GM12801 (cell line): Measurements from ENCODE around the gene PPL.

Experiments used
- TF ChIP-seq, protein P1 (sequence below): IDR thresholded peaks from one replicate; pipeline ENCODE4 v1.5.1; 2011; ENCODE audit warnings: control low read depth; ENCODE audit not compliant: insufficient read length; ENCODE audit errors: extremely low read depth

The PPL gene

GRCh38 chr16:4948903-4949766, 12.2 kb upstream of the PPL start:
- TF ChIP-seq, protein P1, sequence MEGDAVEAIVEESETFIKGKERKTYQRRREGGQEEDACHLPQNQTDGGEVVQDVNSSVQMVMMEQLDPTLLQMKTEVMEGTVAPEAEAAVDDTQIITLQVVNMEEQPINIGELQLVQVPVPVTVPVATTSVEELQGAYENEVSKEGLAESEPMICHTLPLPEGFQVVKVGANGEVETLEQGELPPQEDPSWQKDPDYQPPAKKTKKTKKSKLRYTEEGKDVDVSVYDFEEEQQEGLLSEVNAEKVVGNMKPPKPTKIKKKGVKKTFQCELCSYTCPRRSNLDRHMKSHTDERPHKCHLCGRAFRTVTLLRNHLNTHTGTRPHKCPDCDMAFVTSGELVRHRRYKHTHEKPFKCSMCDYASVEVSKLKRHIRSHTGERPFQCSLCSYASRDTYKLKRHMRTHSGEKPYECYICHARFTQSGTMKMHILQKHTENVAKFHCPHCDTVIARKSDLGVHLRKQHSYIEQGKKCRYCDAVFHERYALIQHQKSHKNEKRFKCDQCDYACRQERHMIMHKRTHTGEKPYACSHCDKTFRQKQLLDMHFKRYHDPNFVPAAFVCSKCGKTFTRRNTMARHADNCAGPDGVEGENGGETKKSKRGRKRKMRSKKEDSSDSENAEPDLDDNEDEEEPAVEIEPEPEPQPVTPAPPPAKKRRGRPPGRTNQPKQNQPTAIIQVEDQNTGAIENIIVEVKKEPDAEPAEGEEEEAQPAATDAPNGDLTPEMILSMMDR: no peak

DNA sequence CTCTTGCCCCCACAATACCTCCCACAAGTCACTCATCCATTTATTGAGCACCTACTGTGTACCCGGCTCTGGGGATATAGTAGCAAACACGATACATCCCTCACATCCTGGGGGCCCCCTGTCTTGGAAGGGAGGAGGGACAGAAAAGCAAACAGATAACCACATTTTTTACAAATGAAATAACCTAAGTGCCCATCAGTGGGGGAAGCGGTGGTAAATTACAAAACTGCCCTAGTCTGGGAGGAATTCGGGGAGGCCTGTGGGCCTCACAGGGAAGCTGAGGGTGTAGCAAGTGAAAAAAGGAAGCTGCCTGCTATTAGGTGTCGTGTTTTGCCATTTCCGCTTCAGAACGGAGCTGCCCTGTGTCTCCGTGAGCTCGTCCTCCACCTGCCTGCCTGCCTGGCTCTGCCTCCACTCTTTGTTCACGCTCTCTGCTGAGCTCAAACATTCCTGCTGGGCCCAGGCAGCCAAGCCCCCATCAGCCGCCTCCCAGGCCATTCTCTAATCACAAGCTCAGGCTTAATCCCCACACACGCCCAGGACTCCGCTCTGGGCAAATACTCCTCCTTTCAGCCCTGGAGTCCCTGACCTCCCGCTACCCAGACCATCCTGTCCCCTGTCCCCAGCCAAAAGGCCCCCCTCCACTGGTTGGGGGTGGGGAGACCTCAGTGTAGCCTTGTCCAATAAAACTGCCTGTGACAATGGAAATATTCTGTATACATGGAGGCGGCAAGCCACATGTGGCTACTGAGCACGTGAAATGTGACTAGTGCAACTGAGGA, 11.0 kb upstream of the PPL start:
- TF ChIP-seq, protein P1: no peak

DNA sequence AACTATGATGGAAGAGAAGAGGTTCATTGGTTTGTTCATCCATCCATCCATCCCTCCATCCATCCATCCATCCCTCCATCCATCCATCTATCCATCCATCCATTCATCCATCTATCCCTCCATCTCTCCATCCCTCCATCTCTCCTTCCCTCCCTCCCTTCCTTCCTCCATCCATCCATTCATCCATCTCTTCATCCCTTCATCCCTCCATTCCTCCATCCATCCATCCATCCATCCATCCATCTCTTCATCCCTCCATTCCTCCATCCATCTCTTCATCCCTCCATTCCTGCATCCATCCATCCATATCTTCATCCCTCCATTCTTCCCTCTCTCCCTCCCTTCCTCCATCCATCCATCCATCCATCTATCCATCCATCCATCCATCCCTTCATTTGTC, 10.0 kb upstream of the PPL start:
- TF ChIP-seq, protein P1: no peak

DNA sequence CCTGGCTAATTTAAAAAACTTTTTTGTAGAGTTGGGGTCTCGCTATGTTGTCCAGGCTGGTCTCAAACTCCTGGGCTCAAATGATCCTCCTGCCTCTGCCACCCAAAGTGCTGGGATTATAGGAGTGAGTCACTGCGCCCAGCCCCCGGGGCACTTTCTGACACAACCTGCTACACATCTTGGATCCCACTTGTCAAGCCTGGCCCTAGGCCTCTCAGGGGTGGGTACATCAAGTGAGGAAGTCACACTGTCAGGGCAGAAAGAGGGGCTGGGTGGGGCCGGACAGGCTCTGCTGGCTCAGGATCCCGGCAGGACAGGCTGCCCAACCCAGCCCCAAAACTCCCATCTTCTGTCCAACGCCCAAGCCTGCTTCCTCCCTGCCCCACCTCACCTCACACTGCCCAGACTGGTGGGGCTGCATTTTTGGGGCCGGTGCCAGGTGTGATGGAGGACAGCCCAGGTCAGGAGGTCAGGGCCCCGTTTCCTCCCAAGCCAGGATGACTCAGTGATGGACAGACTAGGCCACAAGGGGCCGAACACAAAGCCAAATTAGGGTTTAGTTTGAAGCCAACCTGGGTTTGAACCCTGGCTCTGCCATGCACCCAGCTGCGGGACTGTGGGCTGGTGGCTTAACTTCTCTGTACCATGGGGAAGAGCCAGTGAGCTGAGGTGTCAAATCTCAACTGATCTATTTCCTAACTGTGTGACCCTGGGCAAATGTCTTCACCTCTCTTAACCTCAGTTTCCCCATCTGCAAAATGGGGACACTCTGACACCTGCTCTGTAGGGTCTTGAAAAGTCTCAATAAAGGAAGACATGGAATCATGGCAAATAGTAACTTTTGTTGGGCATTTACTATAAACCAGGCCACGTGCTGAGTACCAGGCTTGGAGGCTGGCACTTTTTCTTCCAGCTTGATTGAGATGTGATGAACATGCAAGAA, 8.9 kb upstream of the PPL start:
- TF ChIP-seq, protein P1: no peak

- TF ChIP-seq, protein P1: no peak
These were observed 7.7 kb upstream of the PPL start for GRCh38 chr16:4944333-4945281.

- TF ChIP-seq, protein P1: no peak
These were observed 5.5 kb upstream of the PPL start for GRCh38 chr16:4942481-4942880.
